HG03558 (cell line): ENCODE data around the gene ZNF850.
A peak's percentile ranks its signal among the peaks of the same experiment; 100 is the strongest.

Experiments used
- ATAC-seq: cut with Tn5 transposase; IDR thresholded peaks from one replicate; pipeline ENCODE4 v1.9.1; 2021; ENCODE audit warnings: moderate number of reproducible peaks; ENCODE audit not compliant: unreplicated experiment; ENCODE audit errors: extremely low read depth

The ZNF850 gene

DNA sequence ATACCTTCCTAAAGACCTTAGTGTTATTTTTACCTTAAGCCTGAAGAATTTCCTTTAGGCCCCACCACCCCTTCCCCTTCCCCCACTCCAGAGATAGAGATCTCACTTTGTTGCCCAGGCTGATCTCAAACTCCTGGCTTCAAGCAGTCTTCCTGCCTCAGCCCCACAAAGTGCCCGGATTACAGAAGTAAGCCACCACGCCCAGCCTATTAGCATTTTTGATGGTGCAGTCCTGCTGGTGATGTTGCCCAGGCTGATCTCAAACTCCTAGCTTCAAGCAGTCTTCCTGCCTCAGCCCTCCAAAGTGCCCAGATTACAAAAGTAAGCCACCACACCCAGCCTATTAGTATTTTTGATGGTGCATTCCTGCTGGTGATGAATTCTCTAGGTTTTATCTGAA, 63.2 kb downstream of the ZNF850 start:
- no peak for ATAC-seq

GRCh38 chr19:36707134-36707533, 65.5 kb downstream of the ZNF850 start:
- no peak for ATAC-seq

GRCh38 chr19:36688058-36688457, 84.5 kb downstream of the ZNF850 start:
- ATAC-seq: no peak

DNA sequence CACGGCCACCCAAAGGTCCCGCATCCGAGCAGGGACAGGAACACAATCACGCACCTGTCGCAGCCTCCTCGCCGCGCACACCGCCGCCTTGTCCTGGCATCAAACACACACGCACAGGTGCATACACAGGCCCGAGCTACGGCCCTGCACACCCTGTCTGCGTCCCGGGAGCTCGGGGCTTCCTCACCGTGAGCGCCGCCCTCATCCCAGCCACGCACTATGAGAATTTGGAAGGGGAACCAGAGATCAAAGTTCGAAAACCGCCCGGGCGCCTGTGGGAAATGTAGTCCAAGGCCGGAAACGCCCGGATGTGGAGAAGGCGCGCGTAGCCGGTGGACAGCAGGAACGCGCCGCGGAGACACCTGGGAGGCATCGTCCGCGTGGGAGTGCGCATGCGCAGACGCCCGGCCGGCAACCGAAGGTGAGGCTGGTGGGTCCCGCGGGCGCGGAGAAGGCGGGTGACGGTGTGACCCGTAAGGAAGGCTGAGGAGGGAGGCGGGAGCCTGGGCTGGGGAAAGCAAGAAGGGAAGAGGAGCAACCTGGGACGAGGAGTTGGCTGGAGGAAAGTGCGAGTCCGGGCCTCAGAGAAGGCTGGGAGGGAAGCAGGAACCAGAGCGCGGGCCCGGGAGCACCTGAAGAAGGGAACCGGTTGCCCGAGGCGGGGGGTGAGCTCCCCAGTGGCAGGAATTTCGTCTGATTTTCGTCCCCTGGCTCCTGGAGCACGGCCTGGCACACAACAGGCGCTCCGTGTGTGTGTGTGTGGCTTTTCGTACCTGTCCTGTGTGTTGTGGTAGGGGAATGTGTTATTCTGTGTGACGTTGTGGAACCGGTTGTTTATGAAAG, 85.2 kb downstream of the ZNF850 start, which contains the start of gene ZNF567:
ZNF567 (plus strand) TSS at position 399 of the 843 bp plus-strand sequence. CDS start 7,256 bp downstream, outside the sequence.
- peak; percentile 55 for ATAC-seq

GRCh38 chr19:36686365-36687213, 86.0 kb downstream of the ZNF850 start:
- ATAC-seq: no peak

- no peak for ATAC-seq
Measured at GRCh38 chr19:36685835-36686234, 86.8 kb downstream of the ZNF850 start.

GRCh38 chr19:36679455-36679854, 93.2 kb downstream of the ZNF850 start:
- ATAC-seq: no peak

- ATAC-seq: no peak
Measured at GRCh38 chr19:36674201-36674600, 98.4 kb downstream of the ZNF850 start.

- no peak for ATAC-seq
Measured at GRCh38 chr19:36672368-36672767, 100.2 kb downstream of the ZNF850 start.

- no peak for ATAC-seq
Measured at GRCh38 chr19:36668646-36669045, 104.0 kb downstream of the ZNF850 start.

- no peak for ATAC-seq
Measured at GRCh38 chr19:36665832-36666231, 106.8 kb downstream of the ZNF850 start.
